Coronary artery (tissue), 2 donors: ENCODE data around the gene ZNF184.
"Not testable (repeated sequence)": the region's sequence is repeated elsewhere in the genome, so short reads cannot be mapped to it uniquely, and the experiment has no call there.

ENCODE experiments used
- DNase-seq: peaks from one replicate; pipeline ENCODE4 v3.0.0-alpha.2; 2017; ENCODE audit warnings: low spot score
- H3K27ac ChIP-seq, 2 donors: fragments of 200-600 bp; sonication (generic); one replicate each; pipeline ENCODE4 v1.5.1; 2016 to 2019
- H3K4me3 ChIP-seq: fragments of 200-600 bp; sonication (generic); 2 replicates; pipeline ENCODE4 v1.5.1; 2016; ENCODE audit warnings: mild to moderate bottlenecking, moderate library complexity
- CTCF ChIP-seq: fragments of 200-600 bp; sonication (generic); IDR thresholded peaks from one replicate; pipeline ENCODE4 v1.5.1; 2019; ENCODE audit warnings: antibody characterized with exemption

ZNF184 gene

GRCh38 chr6:27441001-27441400 lies 31.9 kb downstream of the ZNF184 start:
- no peak for TF ChIP-seq CTCF
- no peak for DNase-seq
- Histone ChIP-seq H3K27ac (no peak overlapping the region), H3K4me3 (no peak overlapping the region)

- H3K27ac ChIP-seq, result no peak overlapping the region
- no peak for TF ChIP-seq CTCF
Observed at GRCh38 chr6:27439371-27439770, 33.5 kb downstream of the ZNF184 start.

GRCh38 chr6:27433714-27434113 lies 39.2 kb downstream of the ZNF184 start:
- no peak for TF ChIP-seq CTCF
- no peak overlapping the region for H3K27ac ChIP-seq
- no peak for DNase-seq
- H3K4me3 ChIP-seq, result no peak overlapping the region

More at GRCh38 chr6:27439371-27439770, 33.5 kb downstream of the ZNF184 start:
- H3K4me3 ChIP-seq, result no peak overlapping the region
- no peak for DNase-seq

GRCh38 chr6:27428966-27429365 lies 43.9 kb downstream of the ZNF184 start:
- no peak for DNase-seq
- Histone ChIP-seq H3K27ac (no peak overlapping the region), H3K4me3 (no peak overlapping the region)
- TF ChIP-seq CTCF, result no peak

- no peak for TF ChIP-seq CTCF
- H3K27ac ChIP-seq, result no peak overlapping the region
- no peak overlapping the region for H3K4me3 ChIP-seq
- DNase-seq, result no peak
Observed at GRCh38 chr6:27428502-27428901, 44.4 kb downstream of the ZNF184 start.

- no peak for DNase-seq
- H3K27ac ChIP-seq, result no peak overlapping the region
- no peak overlapping the region for H3K4me3 ChIP-seq
- no peak for TF ChIP-seq CTCF
Observed at GRCh38 chr6:27426045-27426620, 46.8 kb downstream of the ZNF184 start.

- not testable (repeated sequence) for DNase-seq, H3K27ac ChIP-seq
Observed at GRCh38 chr6:27424851-27425250, 48.1 kb downstream of the ZNF184 start.

More at GRCh38 chr6:27424851-27425250, 48.1 kb downstream of the ZNF184 start:
- H3K4me3 ChIP-seq, result not testable (repeated sequence)
